Peyer's patch (tissue), 4 donors: Measurements from ENCODE around the gene CDK19.

Experiments
- CTCF ChIP-seq, 6 experiments: fragments of 450-650 bp in 4 of 6; fragments of 200-600 bp in 2 of 6; sonication (generic) in 1 of 6; IDR thresholded peaks; one replicate each; pipeline ENCODE4 v1.5.1; 2017 to 2019; ENCODE audit warnings: antibody characterized with exemption in 6 of 6, mild to moderate bottlenecking in 3 of 6, moderate library complexity in 1 of 6
- POLR2A ChIP-seq, 2 donors: fragments of 450-650 bp; IDR thresholded peaks; one replicate each; pipeline ENCODE4 v1.5.1; 2017; ENCODE audit warnings: antibody characterized with exemption in 2 of 2, mild to moderate bottlenecking in 2 of 2, moderate library complexity in 2 of 2

DNA sequence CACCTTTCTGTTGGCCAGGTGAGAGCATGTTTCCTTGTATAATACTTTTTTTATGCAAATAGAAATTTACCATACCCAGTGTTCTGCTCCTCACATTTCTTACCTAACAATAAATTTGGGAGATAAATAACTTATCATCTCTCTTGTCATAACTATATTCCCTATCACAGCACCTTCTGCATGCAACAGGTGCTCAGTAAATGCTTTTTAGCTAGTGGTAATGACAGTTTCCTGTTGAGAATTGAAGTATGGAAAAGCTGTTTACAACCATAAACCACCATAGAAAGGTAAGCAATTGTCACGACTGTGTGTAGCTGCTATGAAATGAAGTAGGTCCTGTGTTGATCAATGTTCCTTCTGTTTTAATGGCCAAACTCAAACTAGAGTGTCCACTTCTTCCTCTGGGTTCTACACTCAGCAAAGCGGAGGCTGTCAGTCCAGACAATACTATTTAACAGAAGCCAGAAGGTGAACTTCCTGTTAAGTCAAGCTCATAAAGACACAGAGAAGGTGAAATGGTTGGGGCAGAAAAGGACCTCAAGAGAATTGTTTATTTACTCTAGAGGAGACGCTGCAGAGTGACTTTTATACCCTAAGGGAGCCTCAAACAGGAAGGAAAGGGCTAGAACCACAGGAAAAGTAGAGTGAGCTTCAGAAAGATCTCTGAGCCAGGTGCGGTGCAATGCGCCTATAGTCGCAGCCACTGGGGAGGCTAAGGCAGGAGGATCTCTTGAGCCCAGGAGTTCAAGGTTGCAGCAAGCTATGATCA lies 254.8 kb downstream of the CDK19 start:
- TF ChIP-seq CTCF (IDR thresholded peaks at IDR 0.05) (no peak), POLR2A (IDR thresholded peaks at IDR 0.05) (no peak)
